Kidney epithelial cell (primary cell): Measurements from ENCODE around the gene CANT1. TPM values are rescaled to one million over a fixed set of nuclear protein-coding genes. Genes with fewer than 3 reads are reported as not detected.

Experiments used
- DNase-seq: peaks from one replicate; pipeline ENCODE4 v3.0.0-alpha.2; 2010; ENCODE audit warnings: low read depth
- H3K27me3 ChIP-seq: 2 replicates; pipeline ENCODE4 v1.6.0; 2011; ENCODE audit warnings: low read length; ENCODE audit not compliant: control insufficient read depth, insufficient read depth
- H3K36me3 ChIP-seq: 2 replicates; pipeline ENCODE4 v1.5.1; 2011; ENCODE audit warnings: low read length; ENCODE audit not compliant: control insufficient read depth, insufficient read depth
- H3K4me3 ChIP-seq: 2 replicates; pipeline ENCODE4 v1.5.1; 2011; ENCODE audit warnings: low read depth, mild to moderate bottlenecking, control low read depth, low read length
- total RNA-seq: library from RNA; depleted of rRNA; stranded (reverse); fragments of >200 nt; gene quantifications from 2 replicates; pipeline ENCODE4 v1.2.3, GENCODE V29; 2015
- TF ChIP-seq, protein P1 (sequence below): IDR thresholded peaks from 2 replicates; pipeline ENCODE4 v1.5.1; 2011; ENCODE audit warnings: mild to moderate bottlenecking, moderate library complexity, low read length, control low read depth, inconsistent platforms; ENCODE audit not compliant: insufficient read depth, poor library complexity, severe bottlenecking

Gene CANT1
- total RNA-seq, 1 donor from 2014 or later, result 54.6 TPM

DNA sequence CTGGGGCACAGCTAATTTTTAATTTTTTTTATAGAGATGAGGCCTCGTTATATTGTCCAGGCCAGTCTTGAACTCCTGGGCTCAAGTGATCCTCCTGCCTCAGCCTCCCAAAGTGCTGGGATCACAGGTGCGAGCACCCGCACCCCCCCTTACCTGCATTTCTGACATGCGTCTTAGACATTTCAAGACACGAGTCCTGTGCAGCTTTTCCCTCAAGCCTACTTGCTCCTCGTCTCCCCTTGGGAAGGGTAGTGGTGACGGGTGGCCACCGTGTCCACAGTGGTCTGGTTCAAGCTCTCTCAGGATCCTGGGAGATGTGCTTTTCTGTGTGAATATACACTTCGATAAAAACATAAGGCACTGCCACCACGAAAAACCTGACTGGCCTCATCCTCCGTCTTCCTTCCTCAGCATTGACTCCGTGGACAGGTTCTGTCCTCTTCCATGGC is 9.6 kb downstream of the CANT1 start:
- TF ChIP-seq, protein P1, sequence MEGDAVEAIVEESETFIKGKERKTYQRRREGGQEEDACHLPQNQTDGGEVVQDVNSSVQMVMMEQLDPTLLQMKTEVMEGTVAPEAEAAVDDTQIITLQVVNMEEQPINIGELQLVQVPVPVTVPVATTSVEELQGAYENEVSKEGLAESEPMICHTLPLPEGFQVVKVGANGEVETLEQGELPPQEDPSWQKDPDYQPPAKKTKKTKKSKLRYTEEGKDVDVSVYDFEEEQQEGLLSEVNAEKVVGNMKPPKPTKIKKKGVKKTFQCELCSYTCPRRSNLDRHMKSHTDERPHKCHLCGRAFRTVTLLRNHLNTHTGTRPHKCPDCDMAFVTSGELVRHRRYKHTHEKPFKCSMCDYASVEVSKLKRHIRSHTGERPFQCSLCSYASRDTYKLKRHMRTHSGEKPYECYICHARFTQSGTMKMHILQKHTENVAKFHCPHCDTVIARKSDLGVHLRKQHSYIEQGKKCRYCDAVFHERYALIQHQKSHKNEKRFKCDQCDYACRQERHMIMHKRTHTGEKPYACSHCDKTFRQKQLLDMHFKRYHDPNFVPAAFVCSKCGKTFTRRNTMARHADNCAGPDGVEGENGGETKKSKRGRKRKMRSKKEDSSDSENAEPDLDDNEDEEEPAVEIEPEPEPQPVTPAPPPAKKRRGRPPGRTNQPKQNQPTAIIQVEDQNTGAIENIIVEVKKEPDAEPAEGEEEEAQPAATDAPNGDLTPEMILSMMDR, result no peak
- no peak for DNase-seq

DNA sequence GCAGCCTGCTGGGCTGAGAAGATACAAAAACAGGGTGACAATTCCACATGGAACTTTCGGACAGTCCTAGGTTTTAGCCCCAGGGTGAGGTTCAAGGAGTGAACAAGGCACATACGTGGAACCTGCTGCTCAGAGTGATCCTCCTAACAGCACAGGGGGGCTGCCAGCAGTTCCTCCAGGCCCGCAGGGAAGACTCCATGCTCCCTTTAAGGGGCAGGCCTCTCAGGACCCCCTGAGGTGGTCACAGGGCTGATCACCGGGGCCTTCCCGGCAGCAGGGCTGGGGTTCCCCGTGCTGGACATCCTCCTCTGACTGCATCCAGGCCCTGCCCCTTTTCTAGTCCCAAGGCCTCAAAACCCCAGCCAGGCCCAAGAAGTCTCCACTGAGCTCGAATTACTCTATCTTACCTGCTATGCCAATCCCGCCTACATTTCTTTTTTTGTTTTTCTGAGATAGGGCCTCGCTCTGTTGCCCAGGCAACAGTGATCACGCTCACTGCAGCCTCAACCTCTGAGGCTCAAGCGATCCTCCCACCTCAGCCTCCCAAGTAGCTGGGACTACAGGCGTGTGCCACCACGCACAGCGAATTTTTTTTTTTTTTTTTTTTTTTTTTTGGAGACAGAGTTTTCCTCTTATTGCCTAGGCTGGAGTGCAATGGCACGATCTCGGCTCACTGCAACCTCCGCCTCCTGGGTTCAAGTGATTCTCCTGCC is 10.4 kb downstream of the CANT1 start:
- no peak overlapping the region for H3K4me3 ChIP-seq
- H3K36me3 ChIP-seq, result no peaks in the 10 kb centered on the region
- H3K27me3 ChIP-seq, result no peaks in the 10 kb centered on the region
- TF ChIP-seq, protein P1, result no peak
- DNase-seq, result no peak

More for the DNA sequence above, 9.6 kb downstream of the CANT1 start:
- H3K36me3 ChIP-seq, result no peaks in the 10 kb centered on the region
- no peak overlapping the region for H3K4me3 ChIP-seq
- no peaks in the 10 kb centered on the region for H3K27me3 ChIP-seq

- DNase-seq, result no peak
- no peaks in the 10 kb centered on the region for H3K27me3 ChIP-seq
- H3K36me3 ChIP-seq, result no peaks in the 10 kb centered on the region
- TF ChIP-seq, protein P1, result no peak
- no peak overlapping the region for H3K4me3 ChIP-seq
Observed at GRCh38 chr17:78998311-78999055, 11.1 kb downstream of the CANT1 start.

DNA sequence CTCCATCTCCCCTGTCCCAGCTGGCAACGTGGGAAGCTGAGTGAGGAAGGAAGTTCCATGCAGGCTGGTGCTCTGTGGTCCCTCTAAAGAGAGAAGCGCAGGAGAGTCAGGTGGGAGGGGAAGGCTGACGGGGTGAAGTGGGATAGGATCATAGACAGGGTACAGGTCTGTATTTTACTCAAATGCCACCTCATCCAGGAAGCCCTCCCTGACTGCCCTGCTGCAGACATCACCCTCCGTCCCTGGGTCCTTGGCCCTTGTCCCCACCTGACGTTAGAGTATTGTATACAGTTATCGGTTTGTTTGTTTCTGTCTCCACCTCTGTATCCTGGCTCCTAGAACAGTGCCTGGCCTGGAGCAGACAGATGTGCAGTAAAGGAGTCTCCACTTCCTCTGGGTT is 11.7 kb downstream of the CANT1 start:
- no peaks in the 10 kb centered on the region for H3K27me3 ChIP-seq
- H3K4me3 ChIP-seq, result no peak overlapping the region
- no peak for DNase-seq
- no peaks in the 10 kb centered on the region for H3K36me3 ChIP-seq
- TF ChIP-seq, protein P1, result no peak

GRCh38 chr17:78997231-78997741 is 12.3 kb downstream of the CANT1 start:
- DNase-seq, result no peak
- H3K4me3 ChIP-seq, result no peak overlapping the region
- no peaks in the 10 kb centered on the region for H3K36me3 ChIP-seq
- TF ChIP-seq, protein P1, result no peak
- H3K27me3 ChIP-seq, result no peaks in the 10 kb centered on the region
